Right lobe of liver (tissue), 4 donors: ENCODE results near the gene NPEPL1.
A peak's percentile ranks its signal among the peaks of the same experiment; 100 is the strongest.

Experiments
- POLR2A ChIP-seq: fragments of 450-650 bp; IDR thresholded peaks from one replicate; pipeline ENCODE4 v1.6.1; 2017; ENCODE audit warnings: antibody characterized with exemption, mild to moderate bottlenecking
- TF ChIP-seq, protein P1 (sequence below), 4 donors: fragments of 200-600 bp in 3 of 4; fragments of 450-650 bp in 1 of 4; IDR thresholded peaks; one replicate each; pipeline versions ENCODE4 v1.5.1 to v1.8.0; 2016 to 2022; ENCODE audit warnings: antibody characterized with exemption in 4 of 4, mild to moderate bottlenecking in 2 of 4
- donor health status: DM: no; HTN: no; CAD: no.
- donor health status: DM: no; HTN: no; CAD: no.
- donor health status: DM: no; HTN: yes; CAD: no.

GRCh38 chr20:58651946-58652605 lies 40.5 kb upstream of the NPEPL1 start:
- TF ChIP-seq, protein P1, sequence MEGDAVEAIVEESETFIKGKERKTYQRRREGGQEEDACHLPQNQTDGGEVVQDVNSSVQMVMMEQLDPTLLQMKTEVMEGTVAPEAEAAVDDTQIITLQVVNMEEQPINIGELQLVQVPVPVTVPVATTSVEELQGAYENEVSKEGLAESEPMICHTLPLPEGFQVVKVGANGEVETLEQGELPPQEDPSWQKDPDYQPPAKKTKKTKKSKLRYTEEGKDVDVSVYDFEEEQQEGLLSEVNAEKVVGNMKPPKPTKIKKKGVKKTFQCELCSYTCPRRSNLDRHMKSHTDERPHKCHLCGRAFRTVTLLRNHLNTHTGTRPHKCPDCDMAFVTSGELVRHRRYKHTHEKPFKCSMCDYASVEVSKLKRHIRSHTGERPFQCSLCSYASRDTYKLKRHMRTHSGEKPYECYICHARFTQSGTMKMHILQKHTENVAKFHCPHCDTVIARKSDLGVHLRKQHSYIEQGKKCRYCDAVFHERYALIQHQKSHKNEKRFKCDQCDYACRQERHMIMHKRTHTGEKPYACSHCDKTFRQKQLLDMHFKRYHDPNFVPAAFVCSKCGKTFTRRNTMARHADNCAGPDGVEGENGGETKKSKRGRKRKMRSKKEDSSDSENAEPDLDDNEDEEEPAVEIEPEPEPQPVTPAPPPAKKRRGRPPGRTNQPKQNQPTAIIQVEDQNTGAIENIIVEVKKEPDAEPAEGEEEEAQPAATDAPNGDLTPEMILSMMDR (IDR thresholded peaks at IDR 0.05), result no peak
- TF ChIP-seq POLR2A, result peak; percentile 58
